GM12891 (cell line): ENCODE measurements around the gene OPN4.

Source experiments
- POLR2A ChIP-seq: IDR thresholded peaks from 2 replicates; pipeline ENCODE4 v1.6.1; 2011; ENCODE audit warnings: low read depth, low read length, control low read depth
- POLR2AphosphoS5 ChIP-seq: IDR thresholded peaks from 2 replicates; pipeline ENCODE4 v1.6.1; 2011; ENCODE audit warnings: low read depth, low read length, control low read depth
- TAF1 ChIP-seq: IDR thresholded peaks from 2 replicates; pipeline ENCODE4 v1.6.1; 2011; ENCODE audit warnings: low read depth, low read length, control low read depth

GRCh38 chr10:86647773-86648703 is 6.3 kb upstream of the OPN4 start:
- TF ChIP-seq POLR2AphosphoS5: no peak
- TF ChIP-seq TAF1: no peak
- TF ChIP-seq POLR2A: no peak
